SIG-M5 treated with dmso at 0.1 percent for 504 hours (cell line): ENCODE results near the gene FAM171A1.
"Not testable (repeated sequence)": the region's sequence is repeated elsewhere in the genome, so short reads cannot be mapped to it uniquely, and the experiment has no call there.

ENCODE experiments used
- DNase-seq: peaks from one replicate; lab custom pipeline; 2025; ENCODE audit not compliant: unreplicated experiment; lab: John Stamatoyannopoulos, UW

The FAM171A1 gene

GRCh38 chr10:15321431-15322341 lies 49.4 kb downstream of the FAM171A1 start:
- no peak for DNase-seq

- DNase-seq: no peak
Measured at GRCh38 chr10:15320522-15321203, 50.4 kb downstream of the FAM171A1 start.

DNA sequence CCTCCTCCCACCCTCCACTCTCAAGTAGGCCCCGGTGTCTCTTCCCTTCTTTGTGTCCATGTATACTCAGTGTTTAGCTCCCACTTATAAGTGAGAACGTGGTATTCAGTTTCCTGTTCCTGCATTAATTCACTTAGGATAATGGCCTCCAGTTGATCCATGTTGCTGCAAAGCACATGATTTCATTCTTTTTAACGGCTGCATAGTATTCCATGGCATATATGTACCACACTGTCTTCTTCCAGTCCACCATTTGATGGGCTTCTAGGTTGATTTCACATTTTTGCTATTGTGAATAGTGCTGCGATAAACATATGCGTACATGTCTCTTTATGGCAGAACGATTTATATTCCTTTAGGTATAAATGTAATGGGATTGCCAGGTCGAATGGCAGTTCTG lies 51.0 kb downstream of the FAM171A1 start:
- no peak for DNase-seq

DNA sequence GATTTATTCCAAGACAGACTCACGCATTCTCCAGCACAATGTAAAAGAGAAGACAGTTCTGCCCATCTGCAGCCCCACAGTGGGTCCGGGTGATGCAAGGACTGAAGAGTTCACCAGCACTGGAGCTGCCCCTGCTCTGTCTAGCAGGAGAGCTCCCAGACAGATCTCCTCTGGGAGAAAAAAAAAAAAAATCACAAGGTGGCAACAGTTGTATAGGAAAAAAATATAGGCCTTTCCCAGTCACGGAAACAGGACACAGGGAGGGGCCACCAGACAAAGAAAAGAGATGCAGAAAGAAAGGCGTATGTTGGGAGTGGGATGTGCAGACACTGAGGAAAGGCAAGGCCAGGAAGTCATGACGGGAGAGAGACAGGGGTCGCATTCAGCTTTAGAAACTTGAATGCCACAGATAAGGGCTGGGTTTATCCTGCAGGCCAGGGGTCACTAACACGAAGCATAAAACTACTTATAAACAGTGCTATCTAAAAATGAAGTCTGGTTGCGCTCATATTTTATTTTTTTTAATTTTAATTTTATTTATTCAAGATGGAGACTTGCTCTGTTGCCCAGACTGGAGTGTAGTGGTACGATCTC lies 54.1 kb downstream of the FAM171A1 start:
- no peak for DNase-seq

DNA sequence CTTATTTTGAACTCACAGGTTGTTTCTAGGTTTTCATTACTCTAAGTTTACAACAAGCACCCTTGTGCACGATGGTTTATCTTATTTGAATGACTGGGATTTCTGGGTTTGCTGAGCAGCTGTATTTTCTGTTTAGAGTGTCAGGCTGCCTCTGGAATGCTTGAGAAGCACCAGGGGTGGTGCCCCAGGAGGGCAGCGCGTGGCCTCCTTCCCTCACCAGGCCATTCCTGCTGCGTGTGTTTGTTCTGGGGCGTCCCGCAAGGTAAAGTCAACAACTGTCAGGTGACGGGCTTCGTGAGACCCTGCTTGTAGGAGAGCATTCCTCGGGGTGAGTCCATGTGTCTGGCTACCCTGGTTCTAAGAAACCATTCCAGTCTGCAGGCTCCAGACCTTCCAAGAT lies 54.9 kb downstream of the FAM171A1 start:
- DNase-seq: no peak

DNA sequence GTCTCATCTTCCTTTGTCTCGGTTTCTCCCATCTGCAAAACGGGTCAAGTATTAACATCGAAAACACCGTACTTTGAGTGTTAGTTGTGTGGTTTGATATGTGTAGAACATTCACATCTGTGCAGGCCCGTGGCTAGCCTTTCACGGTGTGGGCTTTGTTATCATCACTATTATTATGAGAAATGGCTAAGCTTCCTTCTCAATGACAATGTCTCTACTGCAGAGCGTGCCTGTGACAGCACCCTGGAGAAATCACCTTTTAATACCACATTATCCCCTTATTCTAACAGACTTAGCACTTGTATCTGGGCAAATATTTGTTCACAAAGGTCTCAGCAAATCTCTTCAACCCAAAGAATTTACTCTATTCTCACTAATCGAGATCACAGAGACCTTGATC lies 55.8 kb downstream of the FAM171A1 start:
- DNase-seq: no peak

DNA sequence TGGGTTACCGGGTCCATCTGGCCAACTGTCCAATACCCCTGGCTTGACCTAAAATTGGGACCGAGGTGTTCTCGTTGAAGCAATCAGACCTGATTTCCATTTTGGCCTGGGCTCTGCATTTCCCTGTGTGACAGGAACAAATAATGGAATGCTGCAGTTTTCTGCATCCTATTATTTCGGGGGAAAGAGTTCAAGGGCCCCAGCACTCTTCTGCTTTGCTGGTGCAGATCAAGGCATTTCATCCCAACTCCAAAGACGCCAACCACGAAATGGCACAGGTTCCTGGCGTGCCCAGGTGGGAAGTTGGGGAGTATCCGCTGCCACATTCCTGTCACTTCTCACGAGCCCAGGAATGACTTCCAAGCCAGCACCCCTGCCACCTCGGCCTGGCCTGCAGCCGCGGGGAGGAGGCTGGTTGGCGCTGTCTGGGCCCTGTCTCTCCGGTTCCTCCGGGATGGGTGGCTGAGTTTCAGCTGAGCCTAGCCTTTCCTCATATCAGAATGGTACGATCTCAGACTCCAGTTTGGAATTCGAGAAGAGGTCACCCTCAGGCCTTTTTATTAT lies 56.5 kb downstream of the FAM171A1 start:
- DNase-seq: no peak

- DNase-seq: no peak
Measured at GRCh38 chr10:15313843-15314242, 57.2 kb downstream of the FAM171A1 start.

DNA sequence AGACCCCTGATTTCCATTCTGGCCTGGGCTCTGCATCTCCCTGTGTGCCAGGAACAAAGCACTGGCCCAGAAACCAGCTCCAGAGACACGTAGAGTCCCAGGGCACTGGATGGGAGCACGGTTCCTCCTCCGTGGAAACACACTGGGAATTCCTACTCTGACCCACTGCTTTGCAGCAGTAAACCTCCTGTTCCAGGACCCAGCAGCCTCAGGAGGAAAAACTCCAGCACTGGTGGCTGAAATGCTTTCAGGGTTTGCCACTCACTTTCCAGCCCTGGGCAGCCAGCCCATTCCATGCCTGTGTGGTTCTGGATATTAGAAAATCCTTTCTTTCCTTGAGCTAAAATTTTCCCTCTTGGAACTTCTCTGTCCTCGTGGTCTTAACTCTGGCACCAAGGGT lies 58.0 kb downstream of the FAM171A1 start:
- no peak for DNase-seq

GRCh38 chr10:15311569-15312280 lies 59.4 kb downstream of the FAM171A1 start:
- DNase-seq: no peak

DNA sequence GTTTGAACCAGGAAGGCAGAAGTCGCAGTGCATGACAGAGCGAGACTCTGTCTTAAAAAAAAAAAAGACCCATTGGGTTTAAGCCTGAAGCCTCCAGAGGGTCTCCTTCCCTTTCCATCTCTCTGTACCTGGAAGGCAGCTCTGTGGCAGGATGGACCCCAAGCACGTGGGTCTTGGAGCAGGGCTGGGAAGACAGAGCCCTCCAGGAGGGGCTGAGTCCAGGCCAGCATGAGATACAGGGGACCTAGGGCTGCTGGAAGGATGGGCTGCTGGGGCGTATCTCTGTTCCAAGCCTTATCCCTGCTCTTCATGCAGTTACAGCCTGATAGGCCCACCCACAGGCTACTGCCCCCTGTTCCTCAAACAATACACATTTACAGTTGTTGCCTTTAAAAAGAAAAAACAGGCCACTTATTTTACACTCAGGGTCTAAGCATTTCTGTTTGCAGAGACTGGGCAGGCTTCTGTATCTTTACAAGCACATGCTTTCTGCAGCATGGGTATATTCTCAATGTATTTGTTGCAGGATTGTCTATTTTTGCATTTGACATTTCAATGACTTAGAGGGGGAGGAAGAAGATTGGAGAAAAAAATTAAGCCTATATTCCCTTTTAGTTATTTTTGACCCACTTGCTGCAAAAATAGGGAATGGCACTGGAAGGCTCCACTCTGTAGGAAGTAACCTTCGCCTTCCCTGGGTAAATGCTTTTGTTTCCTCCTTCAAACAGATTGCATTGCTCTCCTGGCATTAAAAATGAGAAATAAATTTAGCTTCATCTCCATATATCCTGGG lies 60.1 kb downstream of the FAM171A1 start:
- DNase-seq: no peak

DNA sequence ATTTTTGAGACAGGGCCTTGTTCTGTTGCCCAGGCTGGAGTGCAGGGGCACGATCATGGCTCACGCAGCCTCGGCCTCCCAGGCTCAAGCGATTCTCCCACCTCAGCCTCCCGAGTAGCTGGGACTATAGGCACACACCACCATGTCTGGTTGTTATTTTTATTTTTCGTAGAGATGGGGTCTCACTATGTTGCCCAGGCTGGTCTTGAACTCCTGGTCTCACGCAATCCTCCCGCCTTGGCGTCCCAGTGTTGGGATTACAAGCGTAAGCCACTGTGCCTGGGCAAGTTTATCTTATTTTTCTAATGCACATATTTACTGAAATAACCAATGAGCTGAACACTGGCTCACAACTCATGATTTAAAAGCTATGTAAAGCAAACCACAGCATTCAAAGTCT lies 61.9 kb downstream of the FAM171A1 start:
- no peak for DNase-seq

DNA sequence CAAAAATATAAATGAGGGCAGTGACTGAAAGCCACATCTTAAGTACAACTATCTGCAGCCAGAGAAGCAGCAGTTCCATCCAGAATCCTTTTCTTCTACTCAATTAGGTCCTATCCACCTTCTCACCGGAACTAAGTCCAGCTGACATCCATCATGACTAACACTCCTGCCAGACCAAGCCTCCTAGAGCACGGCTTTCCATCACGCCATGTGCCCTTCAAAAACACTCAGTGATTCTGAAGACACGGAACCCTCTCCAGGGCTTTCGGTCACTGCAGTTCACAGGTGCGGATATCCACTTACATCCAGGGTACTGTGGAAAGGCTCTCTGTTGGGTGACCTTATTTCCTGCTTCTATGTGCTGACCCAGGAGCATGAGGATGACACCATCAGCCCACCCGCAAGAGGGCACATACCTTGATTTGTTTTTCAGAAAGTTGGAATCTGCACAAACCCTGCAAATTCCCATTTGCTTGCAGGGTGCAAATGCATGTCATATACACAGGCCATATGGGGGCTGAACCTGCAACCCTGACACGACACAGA lies 64.3 kb downstream of the FAM171A1 start:
- DNase-seq: no peak

DNA sequence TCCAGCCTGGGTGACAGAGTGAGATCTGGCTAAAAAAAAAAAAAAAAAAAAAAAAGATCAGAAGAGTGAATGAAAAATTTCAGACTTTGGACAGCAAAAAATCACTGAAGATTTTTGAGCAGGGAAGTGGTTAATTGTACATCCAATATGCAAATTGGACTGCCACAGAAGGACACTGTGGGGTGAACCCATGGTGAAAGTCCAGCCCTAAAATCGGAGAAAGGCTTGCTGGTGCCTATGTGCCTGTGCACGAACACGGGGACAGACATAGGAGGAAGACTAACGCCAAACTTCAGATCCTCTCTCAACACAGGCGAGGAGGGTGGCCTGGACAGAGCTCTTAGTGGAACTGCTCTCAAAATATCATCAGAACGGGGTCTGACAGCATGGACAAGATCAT lies 65.5 kb downstream of the FAM171A1 start:
- DNase-seq: no peak

GRCh38 chr10:15305161-15305560 lies 65.9 kb downstream of the FAM171A1 start:
- DNase-seq: no peak

DNA sequence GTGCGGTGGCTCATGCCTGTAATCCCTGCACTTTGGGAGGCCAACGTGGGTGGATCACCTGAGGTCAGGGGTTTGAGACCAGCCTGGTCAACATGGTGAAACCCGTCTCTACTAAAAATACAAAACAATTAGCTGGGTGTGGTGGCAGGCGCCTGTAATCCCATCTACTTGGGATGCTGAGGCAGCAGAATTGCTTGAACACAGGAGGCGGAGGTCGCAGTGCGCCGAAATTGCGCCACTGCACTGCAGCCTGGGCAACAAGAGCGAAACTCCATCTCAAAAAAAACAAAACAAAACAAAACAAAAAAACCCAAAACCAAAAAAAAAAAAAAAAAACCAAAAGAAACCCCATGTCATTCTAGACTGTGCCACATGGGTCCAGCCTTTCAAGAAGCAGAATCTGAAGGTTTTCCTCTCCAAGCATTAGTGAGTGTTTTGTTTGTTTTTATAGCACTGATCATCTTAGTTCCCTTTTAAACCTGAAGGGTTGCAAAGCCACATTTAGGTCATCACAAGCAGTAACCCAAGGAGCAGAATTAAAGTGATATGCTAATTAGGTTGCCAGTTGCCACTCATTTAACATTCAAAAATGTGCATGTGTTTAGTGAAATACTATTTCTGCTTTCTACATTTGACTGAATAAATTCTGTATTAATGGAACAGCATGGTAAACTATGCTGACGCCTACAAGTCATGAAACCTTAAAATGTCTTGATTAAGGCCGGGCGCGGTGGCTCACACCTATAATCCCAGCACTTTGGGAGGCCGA lies 68.7 kb downstream of the FAM171A1 start:
- not testable (repeated sequence) for DNase-seq

DNA sequence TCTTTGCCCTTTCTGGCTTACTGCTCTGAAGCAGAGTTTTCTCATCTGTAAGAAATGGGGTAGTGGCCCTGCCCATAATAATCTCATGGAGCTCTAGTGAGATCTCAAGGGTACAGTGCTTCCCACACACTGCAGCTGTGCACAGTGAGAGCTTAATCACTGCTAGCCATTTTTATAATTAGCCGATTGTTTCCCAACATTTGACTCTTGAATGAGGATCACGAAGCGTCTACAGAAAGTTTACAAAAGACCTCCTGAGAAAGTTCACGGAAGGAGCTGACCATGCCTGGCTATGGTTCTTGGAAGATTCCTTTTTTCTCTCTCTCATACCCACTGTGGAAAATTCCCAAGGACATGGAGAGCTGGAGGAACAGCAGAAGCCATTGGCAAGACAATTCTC lies 70.4 kb downstream of the FAM171A1 start:
- DNase-seq: no peak

DNA sequence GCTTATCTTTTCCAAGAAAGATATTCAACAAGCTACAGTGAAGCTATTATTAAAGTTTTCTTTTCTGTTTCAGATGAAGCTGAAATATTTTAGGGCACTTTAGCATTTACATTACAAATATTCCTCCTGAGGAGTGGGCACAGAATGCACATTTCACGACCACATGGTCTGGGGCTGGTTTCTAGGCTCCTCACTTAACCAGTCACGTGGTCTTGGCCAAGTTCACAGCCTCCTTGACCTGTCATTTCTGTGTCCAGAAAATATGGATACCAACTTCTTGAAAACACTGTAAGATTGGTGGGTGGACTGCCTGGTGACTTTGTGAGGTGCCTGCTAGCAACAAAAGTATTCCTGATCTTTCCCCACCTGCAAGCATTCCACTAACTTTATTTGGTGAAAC lies 70.9 kb downstream of the FAM171A1 start:
- DNase-seq: no peak

- DNase-seq: no peak
Measured at GRCh38 chr10:15296701-15297100, 74.4 kb downstream of the FAM171A1 start.
